ENCODE results near the gene SND1.
A peak's percentile ranks its signal among the peaks of the same experiment; 100 is the strongest.

SND1 gene

GRCh38 chr7:127890726-127891125 is 238.7 kb downstream of the SND1 start:
- Mint-ChIP-seq H3K27me3 (no peaks in the 10 kb centered on the region), H3K4me1 (peaks cover 18% of the 10 kb centered on the region), H3K27ac (no peak overlapping the region), H3K4me3 (no peak overlapping the region), H3K9me3 (no peaks in the 10 kb centered on the region)
- no peak for ATAC-seq
- DNase-seq = no peak

- no peak for DNase-seq
- peaks cover 16% of the 10 kb centered on the region for H3K4me1 Mint-ChIP-seq
- H3K9me3 Mint-ChIP-seq = no peaks in the 10 kb centered on the region
- no peaks in the 10 kb centered on the region for H3K27me3 Mint-ChIP-seq
- ATAC-seq = no peak
- H3K27ac Mint-ChIP-seq = peak overlapping the region in 1 of 2 donors; percentile 14
- no peak overlapping the region for H3K4me3 Mint-ChIP-seq
These were observed 239.2 kb downstream of the SND1 start for GRCh38 chr7:127891144-127891543.

GRCh38 chr7:127891854-127892438 is 240.0 kb downstream of the SND1 start:
- H3K9me3 Mint-ChIP-seq = no peaks in the 10 kb centered on the region
- no peak for ATAC-seq
- H3K4me3 Mint-ChIP-seq = no peak overlapping the region
- H3K4me1 Mint-ChIP-seq = peaks cover 16% of the 10 kb centered on the region
- no peak for DNase-seq
- no peaks in the 10 kb centered on the region for H3K27me3 Mint-ChIP-seq
- no peak overlapping the region for H3K27ac Mint-ChIP-seq

GRCh38 chr7:127892488-127893314 is 240.7 kb downstream of the SND1 start:
- DNase-seq = no peak
- Mint-ChIP-seq H3K27ac (no peak overlapping the region), H3K27me3 (no peaks in the 10 kb centered on the region), H3K4me1 (peaks cover 16% of the 10 kb centered on the region), H3K9me3 (no peaks in the 10 kb centered on the region), H3K4me3 (no peak overlapping the region)
- ATAC-seq = no peak

- no peak overlapping the region for H3K4me3 Mint-ChIP-seq
- peaks cover 16% of the 10 kb centered on the region for H3K4me1 Mint-ChIP-seq
- H3K27ac Mint-ChIP-seq = peak overlapping the region in 1 of 2 donors; percentile 62
- no peaks in the 10 kb centered on the region for H3K9me3 Mint-ChIP-seq
- H3K27me3 Mint-ChIP-seq = no peaks in the 10 kb centered on the region
- ATAC-seq = no peak
- no peak for DNase-seq
These were observed 241.6 kb downstream of the SND1 start for GRCh38 chr7:127893547-127893946.

- Mint-ChIP-seq H3K27ac (no peak overlapping the region), H3K4me3 (no peak overlapping the region), H3K27me3 (no peaks in the 10 kb centered on the region), H3K9me3 (no peaks in the 10 kb centered on the region), H3K4me1 (peaks cover 14% of the 10 kb centered on the region)
- no peak for DNase-seq
- ATAC-seq = no peak
These were observed 242.6 kb downstream of the SND1 start for GRCh38 chr7:127894588-127894987.

GRCh38 chr7:127895360-127895759 is 243.4 kb downstream of the SND1 start:
- DNase-seq (no peak), ATAC-seq (no peak)
- H3K4me3 Mint-ChIP-seq = no peak overlapping the region
- H3K27ac Mint-ChIP-seq = no peak overlapping the region
- no peaks in the 10 kb centered on the region for H3K9me3 Mint-ChIP-seq
- peaks cover 6% of the 10 kb centered on the region for H3K4me1 Mint-ChIP-seq
- H3K27me3 Mint-ChIP-seq = no peaks in the 10 kb centered on the region

GRCh38 chr7:127895814-127896280 is 243.9 kb downstream of the SND1 start:
- Mint-ChIP-seq H3K4me3 (no peak overlapping the region), H3K27ac (no peak overlapping the region), H3K4me1 (peaks cover 1% of the 10 kb centered on the region), H3K27me3 (no peaks in the 10 kb centered on the region), H3K9me3 (no peaks in the 10 kb centered on the region)
- no peak for DNase-seq
- no peak for ATAC-seq

GRCh38 chr7:127896659-127897058 is 244.7 kb downstream of the SND1 start:
- no peak overlapping the region for H3K4me3 Mint-ChIP-seq
- H3K9me3 Mint-ChIP-seq = no peaks in the 10 kb centered on the region
- H3K27ac Mint-ChIP-seq = no peak overlapping the region
- no peaks in the 10 kb centered on the region for H3K4me1 Mint-ChIP-seq
- H3K27me3 Mint-ChIP-seq = no peaks in the 10 kb centered on the region
- no peak for DNase-seq
- no peak for ATAC-seq

- Mint-ChIP-seq H3K4me3 (no peak overlapping the region), H3K27me3 (no peaks in the 10 kb centered on the region), H3K4me1 (no peaks in the 10 kb centered on the region), H3K9me3 (no peaks in the 10 kb centered on the region), H3K27ac (no peak overlapping the region)
- DNase-seq (no peak), ATAC-seq (peak; percentile 93)
These were observed 245.9 kb downstream of the SND1 start for GRCh38 chr7:127897704-127898454.

- Mint-ChIP-seq H3K27me3 (no peaks in the 10 kb centered on the region), H3K27ac (peak overlapping the region in 1 of 2 donors; percentile 30), H3K4me1 (peaks cover 4% of the 10 kb centered on the region), H3K4me3 (no peak overlapping the region), H3K9me3 (no peaks in the 10 kb centered on the region)
- DNase-seq (no peak), ATAC-seq (no peak)
These were observed 247.4 kb downstream of the SND1 start for GRCh38 chr7:127899411-127899810.

- Mint-ChIP-seq H3K4me3 (no peak overlapping the region), H3K9me3 (no peaks in the 10 kb centered on the region), H3K4me1 (peaks cover 11% of the 10 kb centered on the region), H3K27ac (no peak overlapping the region), H3K27me3 (no peaks in the 10 kb centered on the region)
- no peak for DNase-seq
- no peak for ATAC-seq
These were observed 248.1 kb downstream of the SND1 start for GRCh38 chr7:127900141-127900540.

- H3K27ac Mint-ChIP-seq = no peak overlapping the region
- ATAC-seq = no peak
- H3K27me3 Mint-ChIP-seq = no peaks in the 10 kb centered on the region
- H3K4me1 Mint-ChIP-seq = peaks cover 19% of the 10 kb centered on the region
- no peak overlapping the region for H3K4me3 Mint-ChIP-seq
- H3K9me3 Mint-ChIP-seq = no peaks in the 10 kb centered on the region
- DNase-seq = no peak
These were observed 249.0 kb downstream of the SND1 start for GRCh38 chr7:127900732-127901685.

GRCh38 chr7:127901895-127902703 is 250.1 kb downstream of the SND1 start:
- ATAC-seq (no peak), DNase-seq (no peak)
- Mint-ChIP-seq H3K9me3 (no peaks in the 10 kb centered on the region), H3K27ac (no peak overlapping the region), H3K27me3 (no peaks in the 10 kb centered on the region), H3K4me3 (no peak overlapping the region), H3K4me1 (peaks cover 26% of the 10 kb centered on the region)
